GM18868 (cell line): ENCODE measurements around the gene GTPBP8.

Experiments used
- ATAC-seq: cut with Tn5 transposase; IDR thresholded peaks from one replicate; pipeline ENCODE4 v1.9.1; 2021; ENCODE audit warnings: mild to moderate bottlenecking, moderate library complexity; ENCODE audit not compliant: unreplicated experiment

Gene GTPBP8

GRCh38 chr3:112990672-112991602 lies at the start of gene GTPBP8:
TSS of gene GTPBP8 (plus strand) at chr3:112990984. CDS start at chr3:112991000, 16 bp downstream.
- ATAC-seq: peak; percentile 87

- no peak for ATAC-seq
Observed at GRCh38 chr3:112948346-112948838, 42.4 kb upstream of the GTPBP8 start.

GRCh38 chr3:112956351-112956750 lies 34.4 kb upstream of the GTPBP8 start:
- no peak for ATAC-seq

- peak; percentile 87 for ATAC-seq
Observed at GRCh38 chr3:112958811-112959560, 31.8 kb upstream of the GTPBP8 start.

- no peak for ATAC-seq
Observed at GRCh38 chr3:112963683-112964082, 27.1 kb upstream of the GTPBP8 start.

- ATAC-seq: no peak
Observed at GRCh38 chr3:112965656-112966055, 25.1 kb upstream of the GTPBP8 start.

- no peak for ATAC-seq
Observed at GRCh38 chr3:112966633-112967032, 24.2 kb upstream of the GTPBP8 start.

- no peak for ATAC-seq
Observed at GRCh38 chr3:112967425-112967824, 23.4 kb upstream of the GTPBP8 start.

- ATAC-seq: no peak
Observed at GRCh38 chr3:112967828-112968227, 23.0 kb upstream of the GTPBP8 start.

- no peak for ATAC-seq
Observed at GRCh38 chr3:112972158-112972557, 18.6 kb upstream of the GTPBP8 start.

- ATAC-seq: peak; percentile 87
Observed at GRCh38 chr3:112973325-112974177, 17.2 kb upstream of the GTPBP8 start.

- peak; percentile 28 for ATAC-seq
Observed at GRCh38 chr3:112974178-112974517, 16.6 kb upstream of the GTPBP8 start.

- no peak for ATAC-seq
Observed at GRCh38 chr3:112974894-112975293, 15.9 kb upstream of the GTPBP8 start, which contains the start of gene CD200R1. TSS of gene CD200R1 (minus strand) at chr3:112975103. CDS start at chr3:112974857, 246 bp downstream.

- no peak for ATAC-seq
Observed at GRCh38 chr3:112976001-112976400, 14.8 kb upstream of the GTPBP8 start.

GRCh38 chr3:112976953-112977352 lies 13.8 kb upstream of the GTPBP8 start:
- ATAC-seq: no peak

- no peak for ATAC-seq
Observed at GRCh38 chr3:112979244-112979832, 11.4 kb upstream of the GTPBP8 start.

- ATAC-seq: no peak
Observed at GRCh38 chr3:112980080-112980479, 10.7 kb upstream of the GTPBP8 start.

GRCh38 chr3:112982710-112983109 lies 8.1 kb upstream of the GTPBP8 start:
- peak; percentile 49 for ATAC-seq

GRCh38 chr3:112984485-112984884 lies 6.3 kb upstream of the GTPBP8 start:
- no peak for ATAC-seq

- ATAC-seq: no peak
Observed at GRCh38 chr3:112987710-112988334, 3.0 kb upstream of the GTPBP8 start.
